Measurements from ENCODE around the gene ZFP30. TPM values are rescaled to one million over a fixed set of nuclear protein-coding genes. Genes with fewer than 3 reads are reported as not detected.

The ZFP30 gene
- total RNA-seq, 1 donor from 2014 or later = 39.6 TPM

DNA sequence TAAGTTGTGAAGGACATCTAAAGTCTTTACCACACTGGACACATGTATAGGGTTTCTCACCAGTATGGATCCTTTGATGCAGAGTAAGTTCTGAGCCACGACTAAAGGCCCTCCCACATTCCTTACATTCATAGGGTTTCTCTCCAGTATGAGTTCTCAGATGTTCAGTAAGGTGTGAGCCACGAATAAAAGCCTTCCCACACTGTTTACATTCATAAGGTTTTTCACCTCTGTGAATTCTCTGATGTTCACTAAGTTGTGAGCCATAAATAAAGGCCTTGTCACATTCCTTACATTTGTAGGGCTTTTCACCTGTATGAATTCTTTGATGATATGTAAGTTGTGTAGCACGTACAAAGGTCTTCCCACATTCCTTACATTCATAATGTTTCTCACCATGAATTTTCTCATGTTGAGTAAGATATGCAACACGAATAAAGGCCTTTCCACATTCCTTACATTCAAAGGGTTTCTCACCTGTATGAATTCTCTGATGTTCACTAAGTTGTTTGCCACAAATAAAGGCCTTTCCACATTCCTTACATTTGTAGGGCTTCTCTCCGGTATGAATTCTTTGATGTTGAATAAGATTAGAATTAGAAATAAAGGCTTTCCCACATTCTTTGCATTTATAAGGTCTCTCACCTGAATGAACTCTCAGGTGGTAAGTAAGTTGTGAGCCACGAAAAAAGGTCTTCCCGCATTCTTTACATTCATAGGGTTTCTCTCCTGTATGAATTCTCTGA lies 90.5 kb downstream of the ZFP30 start:
- peaks cover 43% of the 10 kb centered on the region for H3K36me3 ChIP-seq
- H3K4me2 ChIP-seq = no peak overlapping the region
- H3K9me3 ChIP-seq (ENCODE audit: low read depth) = peaks cover 74% of the 10 kb centered on the region
- no peak overlapping the region for H3K27ac ChIP-seq
- no peaks in the 10 kb centered on the region for H3F3A ChIP-seq (ENCODE audit: low read depth)
- Mint-ChIP-seq H3K36me3 (peaks cover 49% of the 10 kb centered on the region), H3K4me3 (no peak overlapping the region), H3K27ac (no peak overlapping the region), H3K9me3 (peaks cover 86% of the 10 kb centered on the region), H3K4me1 (no peaks in the 10 kb centered on the region), H3K27me3 (ENCODE audit: insufficient read depth, low read depth) (no peaks in the 10 kb centered on the region)
- H3K27me3 ChIP-seq = no peaks in the 10 kb centered on the region
- no peak overlapping the region for H2AFZ ChIP-seq (replicated peaks)
- TF ChIP-seq EZH2phosphoT487 (IDR thresholded peaks at IDR 0.05) (no peak), EZH2 (IDR thresholded peaks at IDR 0.05) (no peak)
- TF ChIP-seq, protein P1, sequence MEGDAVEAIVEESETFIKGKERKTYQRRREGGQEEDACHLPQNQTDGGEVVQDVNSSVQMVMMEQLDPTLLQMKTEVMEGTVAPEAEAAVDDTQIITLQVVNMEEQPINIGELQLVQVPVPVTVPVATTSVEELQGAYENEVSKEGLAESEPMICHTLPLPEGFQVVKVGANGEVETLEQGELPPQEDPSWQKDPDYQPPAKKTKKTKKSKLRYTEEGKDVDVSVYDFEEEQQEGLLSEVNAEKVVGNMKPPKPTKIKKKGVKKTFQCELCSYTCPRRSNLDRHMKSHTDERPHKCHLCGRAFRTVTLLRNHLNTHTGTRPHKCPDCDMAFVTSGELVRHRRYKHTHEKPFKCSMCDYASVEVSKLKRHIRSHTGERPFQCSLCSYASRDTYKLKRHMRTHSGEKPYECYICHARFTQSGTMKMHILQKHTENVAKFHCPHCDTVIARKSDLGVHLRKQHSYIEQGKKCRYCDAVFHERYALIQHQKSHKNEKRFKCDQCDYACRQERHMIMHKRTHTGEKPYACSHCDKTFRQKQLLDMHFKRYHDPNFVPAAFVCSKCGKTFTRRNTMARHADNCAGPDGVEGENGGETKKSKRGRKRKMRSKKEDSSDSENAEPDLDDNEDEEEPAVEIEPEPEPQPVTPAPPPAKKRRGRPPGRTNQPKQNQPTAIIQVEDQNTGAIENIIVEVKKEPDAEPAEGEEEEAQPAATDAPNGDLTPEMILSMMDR (IDR thresholded peaks at IDR 0.05) = no peak
- no peaks in the 10 kb centered on the region for H3K79me2 ChIP-seq (ENCODE audit: low read depth)
- H3K4me1 ChIP-seq = no peaks in the 10 kb centered on the region
- H3K9ac ChIP-seq = no peak overlapping the region
- no peaks in the 10 kb centered on the region for H4K20me1 ChIP-seq (ENCODE audit: low read depth)
- no peak for DNase-seq (ENCODE audit: low spot score)
- no peak overlapping the region for H3K4me3 ChIP-seq

Small RNA genes lying within 50 kb of the gene (small RNA-seq; reads per million reads assigned to genes)
- not detected for gene SELENOKP1

Other genes with a start within 250 kb of the ZFP30 start
- 27.3 and 31.6 TPM in 2 replicates for gene ZNF569, start 188.0 kb downstream of the ZFP30 start, total RNA-seq (ENCODE audit: low replicate concordance)
- gene ZNF570, start 186.1 kb downstream of the ZFP30 start, total RNA-seq (ENCODE audit: low replicate concordance) = 9.1 and 30.9 TPM in 2 replicates
- 13.5 and 17.3 TPM in 2 replicates for gene ZNF793, start 148.5 kb downstream of the ZFP30 start, total RNA-seq (ENCODE audit: low replicate concordance)
- 7.9 and 8.0 TPM in 2 replicates for gene ZNF571, start 60.7 kb downstream of the ZFP30 start, total RNA-seq (ENCODE audit: low replicate concordance)
- 0.11 and 0.40 TPM in 2 replicates for gene ZNF540, start 60.6 kb downstream of the ZFP30 start, total RNA-seq (ENCODE audit: low replicate concordance)
- 15.9 and 19.6 TPM in 2 replicates for gene ZNF607, start 64.3 kb upstream of the ZFP30 start, total RNA-seq (ENCODE audit: low replicate concordance)
- 12.4 and 14.2 TPM in 2 replicates for gene ZNF573, start 124.1 kb upstream of the ZFP30 start, total RNA-seq (ENCODE audit: low replicate concordance)